GM18870 (cell line): ENCODE data around the gene DRD4.

ENCODE experiments used
- ATAC-seq: cut with Tn5 transposase; IDR thresholded peaks from one replicate; pipeline ENCODE4 v1.9.1; 2021; ENCODE audit warnings: moderate library complexity; ENCODE audit not compliant: unreplicated experiment

The DRD4 gene

GRCh38 chr11:636511-637332 lies at the start of gene DRD4:
Gene DRD4, plus strand, starts transcription at chr11:637269. Its CDS starts 36 bp downstream, at chr11:637305.
- ATAC-seq = no peak

GRCh38 chr11:587546-587945 lies 49.5 kb upstream of the DRD4 start:
- no peak for ATAC-seq

- ATAC-seq = no peak
Measured at GRCh38 chr11:587978-588380, 49.1 kb upstream of the DRD4 start.

- ATAC-seq = no peak
Measured at GRCh38 chr11:589798-590197, 47.3 kb upstream of the DRD4 start.

GRCh38 chr11:590997-591396 lies 46.1 kb upstream of the DRD4 start:
- no peak for ATAC-seq

GRCh38 chr11:592501-592900 lies 44.6 kb upstream of the DRD4 start:
- ATAC-seq = no peak

- no peak for ATAC-seq
Measured at GRCh38 chr11:592918-593317, 44.2 kb upstream of the DRD4 start.

GRCh38 chr11:593347-593746 lies 43.7 kb upstream of the DRD4 start:
- ATAC-seq = no peak

- ATAC-seq = no peak
Measured at GRCh38 chr11:595400-595799, 41.7 kb upstream of the DRD4 start.

GRCh38 chr11:596374-596773 lies 40.7 kb upstream of the DRD4 start:
- ATAC-seq = no peak

GRCh38 chr11:597166-597725 lies 39.8 kb upstream of the DRD4 start:
- ATAC-seq = no peak

GRCh38 chr11:598005-598680 lies 38.9 kb upstream of the DRD4 start:
- ATAC-seq = no peak

- no peak for ATAC-seq
Measured at GRCh38 chr11:601573-602245, 35.4 kb upstream of the DRD4 start.

GRCh38 chr11:603154-603553 lies 33.9 kb upstream of the DRD4 start:
- no peak for ATAC-seq

- no peak for ATAC-seq
Measured at GRCh38 chr11:605286-606129, 31.6 kb upstream of the DRD4 start.

- no peak for ATAC-seq
Measured at GRCh38 chr11:606245-606644, 30.8 kb upstream of the DRD4 start.

GRCh38 chr11:607020-607780 lies 29.9 kb upstream of the DRD4 start:
- ATAC-seq = no peak

GRCh38 chr11:607971-608659 lies 29.0 kb upstream of the DRD4 start:
- ATAC-seq = no peak

- no peak for ATAC-seq
Measured at GRCh38 chr11:608791-609251, 28.2 kb upstream of the DRD4 start.
